Activated naive CD4-positive, alpha-beta T cell treated with anti-CD3 and anti-CD28 coated beads, Interleukin-2, amount 50 U/mL, for 16 hours (primary cell): ENCODE measurements around the gene NLRC5.

Source experiments
- DNase-seq: peaks from one replicate; pipeline ENCODE4 v3.0.0-alpha.2; 2020

The NLRC5 gene

GRCh38 chr16:56988948-56989945 is at the start of gene NLRC5:
TSS of gene NLRC5 (plus strand) at chr16:56989557. CDS start at chr16:57020713, 31,156 bp downstream.
- peak; percentile 95 for DNase-seq

- no peak for DNase-seq
These were observed 49.6 kb upstream of the NLRC5 start for GRCh38 chr16:56939801-56940200.

GRCh38 chr16:56941092-56941491 is 48.3 kb upstream of the NLRC5 start:
- DNase-seq: no peak

DNA sequence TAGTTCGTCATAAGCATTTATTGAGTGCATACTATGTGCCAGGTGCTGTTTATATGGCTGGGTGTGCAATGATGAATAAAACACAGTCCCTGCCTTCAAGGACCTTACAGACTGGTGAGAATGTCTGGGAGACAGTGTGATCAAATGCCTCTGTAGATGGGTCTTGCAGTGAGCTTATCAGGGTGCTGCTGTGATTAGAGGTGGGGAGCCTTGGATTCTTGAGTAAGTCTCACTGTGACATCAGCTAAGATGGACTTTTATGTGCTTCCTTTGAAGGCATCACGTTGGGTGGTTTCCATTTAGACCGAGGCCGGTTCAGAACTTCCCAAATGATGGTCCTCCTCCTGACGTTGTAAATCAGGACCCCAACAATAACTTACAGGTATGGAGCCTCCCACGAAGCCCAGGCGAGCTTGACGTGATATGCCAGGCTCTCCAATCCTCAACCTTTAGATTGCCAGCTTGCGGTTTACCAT is 47.5 kb upstream of the NLRC5 start:
- no peak for DNase-seq

DNA sequence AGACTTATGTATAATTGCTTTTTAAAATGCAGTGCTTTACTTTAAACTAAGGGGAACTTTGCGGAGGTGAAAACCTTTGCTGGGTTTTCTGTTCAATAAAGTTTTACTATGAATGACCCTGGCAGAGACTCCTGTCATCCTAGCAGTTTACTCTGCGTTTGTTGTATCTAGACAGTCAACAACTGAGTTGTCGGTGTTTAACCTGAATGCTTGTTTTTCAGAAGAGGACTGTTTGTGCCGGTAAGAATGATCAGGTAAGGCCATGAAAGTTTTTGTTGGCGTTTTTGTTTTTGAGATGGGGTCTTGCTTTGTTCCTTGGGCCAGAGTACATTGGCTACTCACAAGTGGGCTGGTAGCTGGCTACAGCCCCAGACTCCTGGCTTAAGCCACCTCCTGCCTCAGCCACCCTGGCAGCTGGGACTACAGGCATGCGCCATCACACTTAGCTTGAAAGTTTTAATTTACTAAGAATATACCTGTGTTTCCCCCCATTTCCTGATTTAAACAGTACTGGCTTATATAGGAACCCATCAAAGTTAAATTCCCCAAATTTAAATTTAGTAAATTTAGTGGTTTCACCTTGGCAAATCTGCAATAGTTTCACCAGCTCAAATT is 45.5 kb upstream of the NLRC5 start:
- DNase-seq: no peak

GRCh38 chr16:56944954-56945839 is 44.2 kb upstream of the NLRC5 start:
- DNase-seq: peak; percentile 55

DNA sequence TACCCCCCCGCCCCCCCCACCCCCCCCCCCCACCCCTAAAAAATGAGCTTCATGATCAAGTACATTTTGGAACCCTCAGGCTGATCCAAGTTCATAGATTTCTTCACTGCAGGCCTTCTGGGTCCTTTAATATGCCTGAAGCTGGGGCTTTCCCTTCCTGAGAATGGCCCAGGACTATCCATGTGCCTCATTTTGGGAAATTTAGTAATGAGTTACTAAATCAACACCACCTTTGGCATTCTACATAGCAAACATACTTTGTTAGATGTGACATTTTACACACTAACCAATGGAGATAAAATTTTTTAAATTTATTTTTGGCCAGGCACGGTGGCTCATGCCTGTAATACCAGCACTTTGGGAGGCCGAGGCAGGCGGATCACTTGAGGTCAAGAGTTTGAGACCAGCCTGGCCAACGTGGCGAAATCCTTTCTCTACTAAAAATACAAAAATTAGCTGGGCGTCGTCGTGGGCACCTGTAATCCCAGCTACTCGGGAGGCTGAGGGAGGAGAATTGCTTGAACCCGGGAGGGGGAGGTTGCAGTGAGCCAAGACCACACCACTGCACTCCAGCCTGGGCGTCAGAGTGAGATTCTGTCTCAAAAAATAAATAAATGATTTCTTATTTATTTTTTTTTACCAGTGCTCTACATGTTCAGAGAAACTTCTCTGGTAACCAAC is 43.4 kb upstream of the NLRC5 start:
- DNase-seq: no peak

DNA sequence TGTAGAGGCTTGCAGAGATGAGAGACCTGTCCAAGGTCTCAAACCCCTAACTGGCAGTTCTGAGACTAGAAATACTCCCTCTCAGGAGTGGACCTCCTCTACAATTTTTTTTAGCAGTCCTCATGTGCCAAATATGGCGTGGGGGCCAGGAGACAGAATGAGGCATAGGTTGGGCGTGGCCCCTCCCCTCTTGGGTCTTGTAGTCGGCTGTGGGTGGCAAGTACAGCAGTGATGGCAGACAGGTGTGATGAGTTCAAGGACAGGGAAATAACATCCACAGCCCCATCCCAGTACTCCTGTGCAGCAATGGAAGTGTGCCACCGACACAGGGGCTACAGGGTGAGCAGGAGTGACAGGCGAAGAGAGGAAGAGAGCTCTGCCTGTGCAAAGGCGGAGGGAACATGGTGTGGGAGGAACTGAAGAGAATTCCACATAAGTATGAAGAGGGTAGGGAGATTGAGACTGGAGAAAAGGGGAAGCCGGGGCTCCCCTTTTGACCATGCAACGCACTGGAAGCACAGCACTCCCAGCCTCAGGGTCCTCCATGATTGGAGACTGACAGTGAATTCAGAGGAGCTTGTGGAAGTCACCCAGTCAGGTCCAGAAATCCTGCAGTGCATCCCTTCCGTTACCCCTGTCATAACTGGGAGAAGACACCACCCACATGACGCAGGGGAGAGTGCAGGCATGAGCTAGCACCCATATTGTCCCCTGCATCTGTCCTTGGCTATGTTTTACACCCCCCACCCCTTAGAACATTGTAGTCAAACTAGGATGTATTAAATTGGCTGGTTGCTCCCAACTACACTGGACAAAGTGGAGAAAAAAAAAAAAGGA is 42.4 kb upstream of the NLRC5 start:
- DNase-seq: no peak

DNA sequence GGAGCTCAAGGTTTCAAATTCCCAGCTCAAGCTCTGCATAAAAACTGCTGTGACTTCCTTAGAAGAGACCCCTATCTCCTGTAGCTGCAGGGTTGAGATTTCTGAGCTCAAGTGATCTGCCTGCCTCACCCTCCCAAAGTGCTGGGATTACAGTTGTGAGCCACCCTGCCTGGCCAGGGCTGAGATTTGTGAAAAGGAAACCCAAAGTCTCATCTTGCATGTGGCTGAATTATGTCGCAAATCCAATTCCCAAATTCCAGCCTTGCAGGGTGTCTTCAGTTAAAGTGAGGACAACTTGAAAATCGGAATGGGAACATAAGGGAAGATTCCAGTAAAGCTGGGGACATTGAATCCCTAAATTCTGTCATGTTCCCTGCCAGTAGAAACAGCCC is 41.8 kb upstream of the NLRC5 start:
- no peak for DNase-seq

DNA sequence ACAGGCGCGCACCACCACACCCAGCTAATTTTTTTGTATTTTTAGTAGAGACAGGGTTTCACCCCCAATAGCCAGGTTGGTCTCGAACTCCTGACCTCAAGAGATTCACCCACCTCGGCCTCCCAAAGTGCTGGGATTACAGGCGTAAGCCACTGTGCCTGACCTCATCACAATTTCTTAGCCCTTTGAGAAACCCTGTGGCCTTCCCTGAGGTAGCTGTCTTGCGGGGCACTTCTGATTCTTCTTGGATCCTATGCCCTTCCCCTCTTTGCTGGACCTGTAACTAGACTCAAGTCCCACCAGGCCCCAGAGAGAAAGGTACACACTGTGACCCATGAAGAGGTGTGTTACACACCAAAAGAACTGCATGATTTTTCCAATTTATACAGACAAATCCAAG is 41.1 kb upstream of the NLRC5 start:
- DNase-seq: no peak

GRCh38 chr16:56950051-56950450 is 39.3 kb upstream of the NLRC5 start:
- no peak for DNase-seq

GRCh38 chr16:56950455-56950854 is 38.9 kb upstream of the NLRC5 start:
- no peak for DNase-seq

DNA sequence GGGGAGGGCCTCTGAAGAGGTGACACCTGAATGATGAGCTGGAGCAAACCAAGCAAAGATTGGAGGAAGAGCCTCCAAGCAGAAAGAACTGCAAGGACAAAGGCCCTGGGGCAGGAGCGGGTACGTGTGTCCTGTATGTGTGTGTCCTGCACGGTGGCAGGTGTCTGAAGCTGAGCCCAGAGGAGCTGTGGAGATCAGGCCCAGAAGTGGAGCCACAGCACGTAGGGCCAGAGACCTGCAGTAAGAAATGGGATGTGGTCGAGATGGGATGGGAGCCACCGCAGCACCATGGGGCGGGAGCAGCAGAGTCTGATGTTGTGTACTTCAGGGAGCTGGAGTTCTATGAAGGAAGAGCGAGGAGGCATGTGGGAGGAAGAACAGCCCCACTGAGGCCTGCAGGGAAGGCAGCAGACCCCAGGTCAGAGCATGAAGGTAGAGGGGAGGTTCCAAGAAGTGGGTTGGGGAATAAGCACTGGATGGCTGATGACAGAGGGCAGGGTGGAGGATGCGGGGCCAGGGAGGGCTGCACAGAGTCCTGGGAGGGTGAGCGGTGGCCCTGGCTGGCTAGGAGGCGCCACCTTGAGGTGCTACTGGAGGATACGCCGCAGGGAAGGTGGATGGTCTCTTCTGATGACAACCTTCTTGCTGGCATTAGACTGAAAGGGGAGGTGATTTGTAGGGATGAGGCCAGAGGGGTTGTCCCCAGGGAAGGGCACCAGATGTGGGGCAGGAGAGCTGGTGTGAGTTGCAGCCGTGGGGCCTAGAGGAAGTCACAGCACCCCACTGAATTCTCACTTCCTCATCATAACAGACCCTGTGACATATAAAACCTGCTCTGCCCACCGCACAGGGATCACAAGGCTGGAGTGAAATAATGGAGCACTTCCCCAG is 38.2 kb upstream of the NLRC5 start:
- DNase-seq: peak; percentile 63

DNA sequence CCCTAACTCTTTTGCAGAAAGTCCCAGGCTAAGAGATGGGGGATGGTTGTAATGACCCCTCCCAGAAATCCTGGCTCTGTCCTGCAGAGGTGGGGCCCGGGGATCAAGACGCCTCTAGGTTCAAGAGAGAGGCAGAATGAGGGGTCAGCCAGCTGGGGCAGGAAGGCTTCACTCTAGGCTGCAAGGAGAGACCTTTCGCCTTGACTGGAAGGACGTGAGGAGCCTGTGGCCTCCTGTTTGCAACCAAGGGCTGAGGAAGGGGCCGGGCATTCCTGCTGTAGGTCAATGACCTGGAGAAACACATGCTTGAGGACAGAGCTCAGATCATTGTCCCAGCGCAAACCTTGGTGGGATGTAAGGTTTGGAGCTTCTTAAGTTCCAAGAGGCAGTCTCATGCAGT is 36.4 kb upstream of the NLRC5 start:
- DNase-seq: no peak

- no peak for DNase-seq
These were observed 33.3 kb upstream of the NLRC5 start for GRCh38 chr16:56956076-56956475.

DNA sequence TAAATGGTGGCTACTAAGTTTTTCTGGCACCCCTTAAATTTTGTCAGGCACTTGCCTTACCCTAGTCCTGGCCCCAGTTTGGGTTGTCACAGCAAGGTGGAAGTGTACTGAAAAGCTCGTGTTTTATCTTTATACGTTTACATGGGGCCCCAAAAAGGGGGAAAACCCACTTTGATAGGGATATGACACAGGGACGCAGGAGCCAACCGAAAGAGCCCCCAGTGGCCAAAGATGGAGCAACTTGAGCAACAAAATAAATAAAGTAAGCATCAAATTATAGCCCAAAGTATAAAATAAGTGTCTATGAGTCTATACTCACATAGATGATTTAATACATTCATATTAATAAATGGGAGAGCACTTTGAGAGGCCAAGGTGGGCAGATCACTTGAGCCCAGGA is 32.6 kb upstream of the NLRC5 start:
- no peak for DNase-seq

DNA sequence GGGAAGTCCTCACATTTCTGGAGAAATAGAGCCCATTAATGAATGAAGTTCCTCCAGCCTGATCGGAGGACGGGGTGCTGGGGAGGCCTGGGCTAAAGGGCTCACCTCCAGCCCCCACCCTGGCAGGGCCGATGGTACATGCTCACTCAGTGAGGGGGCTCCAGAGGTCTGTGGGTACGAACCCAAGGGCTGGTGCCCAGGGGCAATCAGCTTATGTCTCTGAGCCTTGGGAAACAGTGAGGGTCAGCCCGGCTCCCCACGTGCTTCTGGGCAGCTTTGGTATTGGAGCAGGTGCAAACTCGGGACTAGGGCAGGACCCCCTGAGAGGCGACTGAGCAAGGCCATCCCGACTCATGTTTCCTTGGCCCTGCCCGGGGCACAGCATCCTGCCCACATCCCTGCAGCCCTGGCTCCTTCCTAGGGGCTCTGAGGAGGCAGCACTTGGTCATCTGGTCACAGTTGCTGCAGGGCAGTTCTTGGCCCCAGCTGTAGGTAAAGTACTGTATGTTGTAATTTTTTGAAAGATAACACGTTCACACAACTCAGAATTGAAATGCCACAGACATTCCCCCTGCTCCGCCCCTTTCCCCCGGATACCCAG is 28.6 kb upstream of the NLRC5 start:
- DNase-seq: no peak

DNA sequence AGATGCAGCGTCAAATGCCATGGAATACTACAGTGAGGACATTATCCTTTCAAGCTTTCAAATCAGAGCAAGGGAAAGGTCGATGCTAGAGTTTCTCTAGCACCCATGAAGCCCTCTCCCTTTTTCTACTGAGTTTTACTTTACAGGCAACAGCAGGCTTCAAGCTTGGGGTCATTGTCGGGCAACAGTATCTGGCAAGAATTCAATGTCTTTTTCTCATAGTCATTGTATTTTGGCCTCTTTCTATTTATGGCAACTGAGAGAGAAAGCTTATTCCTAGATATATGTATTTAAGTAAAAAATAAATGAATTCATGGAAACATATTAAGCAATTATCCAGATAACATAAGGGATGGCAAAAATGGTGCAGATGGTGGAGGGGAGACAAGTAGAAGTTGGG is 28.0 kb upstream of the NLRC5 start:
- DNase-seq: no peak

DNA sequence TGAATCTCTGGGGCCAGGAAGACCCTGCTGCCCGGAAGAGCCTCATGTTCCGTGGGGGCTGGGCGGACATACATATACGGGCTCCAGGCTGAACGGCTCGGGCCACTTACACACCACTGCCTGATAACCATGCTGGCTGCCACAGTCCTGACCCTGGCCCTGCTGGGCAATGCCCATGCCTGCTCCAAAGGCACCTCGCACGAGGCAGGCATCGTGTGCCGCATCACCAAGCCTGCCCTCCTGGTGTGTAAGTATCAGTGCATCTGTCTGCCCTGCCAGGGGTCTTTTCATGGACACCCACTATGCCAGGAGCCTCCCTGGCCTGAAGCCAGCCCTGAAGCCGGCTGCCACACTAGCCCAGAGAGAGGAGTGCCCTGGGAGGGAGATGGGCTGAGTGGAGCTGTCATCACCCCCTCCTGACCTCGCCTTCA is 27.5 kb upstream of the NLRC5 start, which contains the start of gene CETP:
CETP (plus strand) TSS at position 100 of the 431 bp plus-strand sequence; CDS start at position 130, 30 bp downstream.
- DNase-seq: no peak
